GM10248 (cell line): ENCODE data around the gene METTL22.

Experiments used
- CTCF ChIA-PET: fragments of 300-600 bp; sonication (Branson Sonifier 250); formaldehyde crosslinking; extraction: SDS; loops from one replicate; lab custom pipeline; 2021; ENCODE audit warnings: antibody characterized with exemption; lab: Yijun Ruan, JAX
- POLR2A ChIA-PET: fragments of 350-650 bp; sonication (Branson Sonifier 250); formaldehyde crosslinking; extraction: SDS; loops from one replicate; lab custom pipeline; 2020; ENCODE audit warnings: antibody characterized with exemption; lab: Yijun Ruan, JAX
- DNase-seq: peaks from one replicate; pipeline ENCODE4 v3.0.0; 2012; ENCODE audit errors: extremely low spot score
- TF ChIP-seq, protein P1 (sequence below): IDR thresholded peaks from 2 replicates; pipeline ENCODE4 v1.5.1; 2012; ENCODE audit warnings: mild to moderate bottlenecking, low read depth; ENCODE audit errors: extremely low read depth, missing control alignments, control extremely low read depth

Gene METTL22

DNA sequence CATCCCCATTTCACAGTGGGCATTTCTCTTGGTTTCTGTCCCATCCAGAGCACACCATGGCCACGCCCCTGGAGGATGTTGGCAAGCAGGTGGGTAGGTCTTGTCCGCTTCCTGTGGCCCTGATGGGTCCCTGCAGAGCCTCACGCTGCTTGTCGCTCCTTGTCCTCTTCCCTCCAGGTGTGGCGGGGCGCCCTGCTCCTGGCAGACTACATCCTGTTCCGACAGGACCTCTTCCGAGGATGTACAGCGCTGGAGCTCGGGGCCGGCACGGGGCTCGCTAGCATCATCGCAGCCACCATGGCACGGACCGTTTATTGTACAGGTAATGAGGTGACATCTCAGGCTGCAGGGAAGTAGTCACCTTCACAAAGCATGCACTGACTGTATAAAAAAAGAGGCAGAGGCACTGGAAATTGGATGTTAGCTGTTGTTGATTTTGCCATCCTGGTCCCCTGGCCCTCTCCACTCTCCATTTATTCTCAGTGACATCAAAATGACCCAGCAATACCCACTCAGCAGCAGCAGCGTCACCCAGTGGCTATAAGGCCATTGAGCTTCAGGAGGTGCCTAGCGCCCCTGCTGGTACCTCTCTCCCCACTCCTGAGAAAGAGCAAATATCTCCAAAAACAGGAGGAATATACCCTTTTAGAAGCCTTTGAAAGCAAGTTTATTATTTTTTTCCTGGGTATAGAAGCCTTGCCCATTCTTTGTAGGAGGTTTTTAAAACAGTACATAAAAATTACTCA, 13.7 kb downstream of the METTL22 start:
- POLR2A ChIA-PET, result no interaction called here
- no peak for DNase-seq
- TF ChIP-seq, protein P1, sequence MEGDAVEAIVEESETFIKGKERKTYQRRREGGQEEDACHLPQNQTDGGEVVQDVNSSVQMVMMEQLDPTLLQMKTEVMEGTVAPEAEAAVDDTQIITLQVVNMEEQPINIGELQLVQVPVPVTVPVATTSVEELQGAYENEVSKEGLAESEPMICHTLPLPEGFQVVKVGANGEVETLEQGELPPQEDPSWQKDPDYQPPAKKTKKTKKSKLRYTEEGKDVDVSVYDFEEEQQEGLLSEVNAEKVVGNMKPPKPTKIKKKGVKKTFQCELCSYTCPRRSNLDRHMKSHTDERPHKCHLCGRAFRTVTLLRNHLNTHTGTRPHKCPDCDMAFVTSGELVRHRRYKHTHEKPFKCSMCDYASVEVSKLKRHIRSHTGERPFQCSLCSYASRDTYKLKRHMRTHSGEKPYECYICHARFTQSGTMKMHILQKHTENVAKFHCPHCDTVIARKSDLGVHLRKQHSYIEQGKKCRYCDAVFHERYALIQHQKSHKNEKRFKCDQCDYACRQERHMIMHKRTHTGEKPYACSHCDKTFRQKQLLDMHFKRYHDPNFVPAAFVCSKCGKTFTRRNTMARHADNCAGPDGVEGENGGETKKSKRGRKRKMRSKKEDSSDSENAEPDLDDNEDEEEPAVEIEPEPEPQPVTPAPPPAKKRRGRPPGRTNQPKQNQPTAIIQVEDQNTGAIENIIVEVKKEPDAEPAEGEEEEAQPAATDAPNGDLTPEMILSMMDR, result no peak
- CTCF ChIA-PET, result interaction anchor here (1.2 to 2.5 kb wide), 6 partner anchors 10 to 68 kb away, joined by 3 to 8 read pairs (median 4); no protein-coding TSS in a partner anchor

DNA sequence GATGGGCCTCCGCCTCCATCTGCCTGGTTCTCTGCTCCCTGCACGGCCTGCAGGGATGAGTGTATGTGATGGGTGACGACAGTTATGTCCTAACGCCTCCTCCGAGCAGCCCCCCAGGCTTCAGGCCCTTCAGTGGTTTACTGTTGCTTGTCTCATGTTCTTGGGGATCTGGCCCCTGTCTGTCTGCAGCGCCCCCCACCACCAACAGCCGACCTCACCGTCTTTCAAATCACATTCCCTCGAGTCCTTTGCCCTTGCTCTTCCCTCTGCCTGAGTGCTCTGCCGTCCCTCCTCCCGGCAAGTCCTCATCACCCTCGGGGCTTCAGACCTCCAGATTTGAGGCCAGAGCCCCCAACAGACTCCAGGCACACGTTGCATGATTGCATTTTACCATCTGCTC, 18.2 kb downstream of the METTL22 start:
- CTCF ChIA-PET, result interaction anchor here (1.1 kb wide), 1 partner anchor 10 kb away, joined by 3 read pairs; no protein-coding TSS in a partner anchor
- TF ChIP-seq, protein P1, result no peak
- POLR2A ChIA-PET, result no interaction called here
- DNase-seq, result no peak

DNA sequence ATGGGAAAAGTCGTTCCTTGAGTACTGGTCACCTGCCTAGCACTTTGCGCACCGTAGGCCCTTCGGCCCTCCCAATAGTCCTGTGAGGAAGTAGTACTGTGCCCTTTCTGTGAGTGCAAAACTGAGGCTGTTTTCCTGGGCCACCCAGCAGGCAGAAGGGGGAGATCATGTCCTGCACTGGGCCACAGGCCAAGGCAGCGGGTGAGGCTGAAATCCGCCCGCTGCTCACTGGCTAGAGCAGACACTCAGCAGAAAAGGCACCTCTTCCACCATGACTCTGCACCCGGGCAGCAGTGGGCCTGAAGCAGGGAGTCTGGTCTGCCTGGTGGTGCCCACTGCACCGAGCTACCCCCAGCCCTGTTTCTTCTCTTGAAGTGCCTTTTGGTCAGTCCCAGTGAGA, 20.2 kb downstream of the METTL22 start:
- ChIA-PET POLR2A (no interaction called here), CTCF (no interaction called here)
- TF ChIP-seq, protein P1, result no peak
- no peak for DNase-seq

DNA sequence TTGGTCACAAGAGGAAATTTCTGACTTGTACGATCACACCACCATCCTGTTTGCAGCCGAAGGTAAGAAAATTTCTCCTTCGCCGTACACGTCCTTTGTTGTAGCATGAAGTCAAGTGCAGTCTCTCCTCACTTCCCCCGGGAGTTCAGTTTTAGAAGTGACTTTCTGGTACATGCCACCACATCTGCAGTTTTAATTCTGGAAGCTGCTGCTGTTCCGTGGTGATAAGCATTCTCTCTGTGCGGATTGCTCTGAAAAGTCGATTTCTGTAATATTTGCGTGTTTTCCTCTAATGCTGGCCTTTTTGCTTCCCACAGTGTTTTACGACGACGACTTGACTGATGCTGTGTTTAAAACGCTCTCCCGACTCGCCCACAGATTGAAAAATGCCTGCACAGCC, 20.6 kb downstream of the METTL22 start:
- CTCF ChIA-PET, result no interaction called here
- POLR2A ChIA-PET, result no interaction called here
- TF ChIP-seq, protein P1, result no peak
- DNase-seq, result no peak

DNA sequence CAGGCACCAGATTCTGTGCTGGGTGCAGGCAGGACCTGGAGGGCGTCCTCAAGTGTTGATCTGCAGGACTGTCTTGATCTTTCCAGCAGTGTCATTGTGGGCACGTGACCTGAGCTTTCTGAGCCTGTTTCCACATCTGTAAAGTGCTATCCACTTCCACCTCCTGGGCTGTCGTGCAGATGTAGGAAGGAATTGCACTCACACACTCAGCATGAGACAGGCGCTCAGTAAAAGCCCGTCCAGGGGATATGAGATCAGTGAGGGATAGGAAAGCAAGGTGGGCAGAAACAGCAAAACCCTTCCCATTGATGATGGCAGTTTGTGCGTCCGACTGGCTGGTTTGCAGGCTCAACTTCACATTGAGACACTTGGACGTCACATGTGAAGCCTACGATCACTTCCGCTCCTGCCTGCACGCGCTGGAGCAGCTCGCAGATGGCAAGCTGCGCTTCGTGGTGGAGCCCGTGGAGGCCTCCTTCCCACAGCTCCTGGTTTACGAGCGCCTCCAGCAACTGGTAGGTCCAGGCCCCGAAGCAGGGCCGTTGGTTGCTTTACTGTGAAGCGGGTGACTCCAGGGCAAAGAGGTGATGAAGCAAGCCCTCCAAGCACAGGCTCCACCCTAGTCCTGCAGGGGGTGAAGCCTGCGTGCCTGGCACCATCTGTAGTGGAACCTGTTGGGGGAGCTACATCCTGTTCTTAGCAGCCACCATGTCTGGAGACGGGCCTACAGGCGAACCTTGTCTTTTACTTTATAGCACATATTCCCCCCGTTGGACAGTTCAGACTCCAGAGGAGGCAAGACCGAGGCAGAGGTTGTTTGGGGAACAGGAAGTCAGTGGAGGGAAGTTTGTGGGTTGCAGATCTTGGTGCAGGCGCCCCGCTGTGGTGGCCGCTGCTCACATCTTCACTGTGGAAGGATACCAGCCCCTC, 23.0 kb downstream of the METTL22 start:
- ChIA-PET CTCF (interaction anchor here (0.7 to 1.7 kb wide), 6 partner anchors 9 to 67 kb away, joined by 3 to 6 read pairs (median 3); no protein-coding TSS in a partner anchor), POLR2A (no interaction called here)
- DNase-seq, result no peak
- TF ChIP-seq, protein P1, result no peak

DNA sequence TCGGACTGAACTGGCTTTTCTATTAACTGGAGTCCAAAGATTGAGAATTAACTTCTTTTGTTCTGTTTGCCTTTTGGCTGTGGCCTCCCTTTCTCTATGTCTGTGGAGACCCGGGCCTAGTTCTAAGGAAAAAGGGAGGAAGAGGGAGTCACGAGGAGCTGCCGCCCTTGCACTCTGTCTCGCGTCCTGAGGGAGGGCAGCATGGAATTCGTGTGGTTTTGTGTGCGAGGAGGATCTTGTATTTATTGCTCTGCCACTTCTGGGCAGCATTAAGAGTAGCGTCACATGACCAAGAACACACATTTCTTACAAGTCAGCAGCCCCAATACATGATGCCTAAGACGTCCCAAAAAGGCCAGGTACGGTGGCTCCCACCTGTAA, 23.6 kb downstream of the METTL22 start:
- ChIA-PET POLR2A (no interaction called here), CTCF (interaction anchor here (1.0 to 1.2 kb wide), 2 partner anchors 10 to 68 kb away, joined by 3 read pairs; no protein-coding TSS in a partner anchor)
- DNase-seq, result no peak
- TF ChIP-seq, protein P1, result no peak
